Endothelial cell of umbilical vein (primary cell): ENCODE results near the gene MYO7B. TPM values are rescaled to one million over a fixed set of nuclear protein-coding genes. Genes with fewer than 3 reads are reported as not detected.

Source experiments
- BruUV-seq: library from RNA; stranded (reverse); fragments of 400-500 nt; replicated peaks from 2 replicates; lab custom pipeline; 2021; lab: Mats Ljungman, UMichigan
- CTCF ChIA-PET: fragments of 300-600, 350-600 bp; sonication (Branson Sonifier 250); formaldehyde crosslinking; loops from one replicate; lab custom pipeline; 2021; ENCODE audit warnings: antibody characterized with exemption, inconsistent platforms; lab: Charles Lee
- POLR2A ChIA-PET: fragments of 300-600, 350-600 bp; sonication (Branson Sonifier 250); formaldehyde crosslinking; loops from one replicate; lab custom pipeline; 2021; ENCODE audit warnings: antibody characterized with exemption, inconsistent platforms; lab: Charles Lee
- DNase-seq: peaks from one replicate; pipeline ENCODE4 v3.0.0-alpha.2; 2011; ENCODE audit warnings: low read depth, low spot score
- FAIRE-seq: peaks from 2 replicates; lab custom pipeline; 2011; peaks lifted over from hg19 to GRCh38; lab: Jason Lieb, UNC
- H2AFZ ChIP-seq: 2 replicates; pipeline ENCODE4 v1.6.0; 2012; ENCODE audit warnings: low read depth, low read length, control low read depth, inconsistent platforms
- H3K27ac ChIP-seq: 2 replicates; pipeline ENCODE4 v1.5.1; 2011; ENCODE audit warnings: low read depth, mild to moderate bottlenecking, control low read depth, low read length, moderate library complexity; ENCODE audit not compliant: insufficient read depth
- H3K27me3 ChIP-seq, 2 experiments: 2 replicates each; pipeline versions ENCODE4 v1.6.0 to v1.6.1; 2011; ENCODE audit warnings: low read length in 2 of 2, mixed read lengths in 1 of 2; ENCODE audit not compliant: control insufficient read depth in 2 of 2, insufficient read depth in 2 of 2
- H3K36me3 ChIP-seq, 2 experiments: 2 replicates in 1 of 2; 3 replicates in 1 of 2; pipeline ENCODE4 v1.5.1; 2011; ENCODE audit warnings: low read length in 2 of 2, mild to moderate bottlenecking in 1 of 2, moderate library complexity in 1 of 2; ENCODE audit not compliant: control insufficient read depth in 2 of 2, insufficient read depth in 2 of 2; ENCODE audit errors: extremely low read depth in 1 of 2
- H3K4me1 ChIP-seq: 3 replicates; pipeline ENCODE4 v1.5.1; 2011; ENCODE audit warnings: mild to moderate bottlenecking, low read length; ENCODE audit not compliant: control insufficient read depth, insufficient read depth; ENCODE audit errors: extremely low read depth
- H3K4me2 ChIP-seq: 2 replicates; pipeline ENCODE4 v1.6.1; 2011; ENCODE audit warnings: low read length, control low read depth, mixed read lengths; ENCODE audit not compliant: insufficient read depth
- H3K4me3 ChIP-seq, 3 experiments: fragments of 200-600 bp in 1 of 3; sonication (generic), shearing (Covaris generic) in 1 of 3; replicated peaks in 1 of 3; 2 replicates each; pipeline ENCODE4 v1.5.1; 2011 to 2016; ENCODE audit warnings: control low read depth in 3 of 3, low read length in 3 of 3, mild to moderate bottlenecking in 2 of 3, inconsistent platforms in 1 of 3, low read depth in 1 of 3, moderate library complexity in 1 of 3; ENCODE audit not compliant: insufficient read depth in 1 of 3
- H3K79me2 ChIP-seq: 2 replicates; pipeline ENCODE4 v1.6.0; 2012; ENCODE audit warnings: low read length, inconsistent platforms; ENCODE audit not compliant: control insufficient read depth, insufficient read depth
- H3K9ac ChIP-seq: replicated peaks from 2 replicates; pipeline ENCODE3; 2011; ENCODE audit warnings: low read length, control low read depth; ENCODE audit not compliant: insufficient read depth; ENCODE audit errors: extremely low read depth
- H3K9me1 ChIP-seq: replicated peaks from 3 replicates; pipeline ENCODE4 v1.6.0; 2011; ENCODE audit warnings: mild to moderate bottlenecking, low read length; ENCODE audit not compliant: control insufficient read depth, insufficient read depth; ENCODE audit errors: extremely low read depth
- H3K9me3 ChIP-seq: replicated peaks from 2 replicates; pipeline ENCODE4 v1.5.1; 2012; ENCODE audit warnings: low read length, inconsistent platforms; ENCODE audit not compliant: control insufficient read depth, insufficient read depth
- H4K20me1 ChIP-seq: replicated peaks from 2 replicates; pipeline ENCODE3; 2011; ENCODE audit warnings: mild to moderate bottlenecking, low read length; ENCODE audit not compliant: control insufficient read depth, insufficient read depth; ENCODE audit errors: extremely low read depth
- CTCF ChIP-seq, 2 donors: IDR thresholded peaks; 1 replicate in 1 of 2; 2 replicates in 1 of 2; pipeline ENCODE4 v1.5.1; 2011; ENCODE audit warnings: low read length in 2 of 2, mild to moderate bottlenecking in 2 of 2, moderate library complexity in 2 of 2, control low read depth in 1 of 2, inconsistent platforms in 1 of 2, low read depth in 1 of 2; ENCODE audit not compliant: insufficient read depth in 1 of 2; ENCODE audit errors: extremely low read depth in 1 of 2
- EZH2 ChIP-seq: IDR thresholded peaks from 2 replicates; pipeline ENCODE4 v1.6.1; 2012; ENCODE audit warnings: borderline replicate concordance, low read depth, mild to moderate bottlenecking, moderate library complexity, low read length, inconsistent platforms; ENCODE audit not compliant: severe bottlenecking
- GATA2 ChIP-seq: IDR thresholded peaks from 2 replicates; pipeline ENCODE4 v1.7.0; 2011; ENCODE audit warnings: low read depth, mild to moderate bottlenecking, moderate library complexity, mixed read lengths, low read length; ENCODE audit not compliant: insufficient read length, insufficient read depth
- MAX ChIP-seq: IDR thresholded peaks from 2 replicates; pipeline ENCODE4 v1.6.1; 2011; ENCODE audit not compliant: insufficient read depth, insufficient read length
- MYC ChIP-seq: IDR thresholded peaks from one replicate; pipeline ENCODE4 v1.6.1; 2011; ENCODE audit warnings: mild to moderate bottlenecking, low read depth, low read length
- POLR2AphosphoS5 ChIP-seq: IDR thresholded peaks from 2 replicates; pipeline ENCODE4 v1.6.1; 2012; ENCODE audit warnings: low read depth, mild to moderate bottlenecking, control low read depth, low read length, moderate library complexity; ENCODE audit not compliant: insufficient read depth
- dilution Hi-C: fragments of 300-500 bp; cut with MboI; formaldehyde crosslinking; loops from one replicate; pipeline ENCODE4 v1.15.0; 2019; ENCODE audit warnings: low sequenced_read_pairs; ENCODE audit not compliant: extremely low pct_ligation_motif_present
- intact Hi-C: fragments of 100-400 bp; cut with micrococcal nuclease; formaldehyde crosslinking; loops from one replicate; pipeline ENCODE4 v1.10.0; 2022
- polyA plus RNA-seq, 4 experiments: library from polyadenylated mRNA; depleted of rRNA in 3 of 4; stranded (reverse) in 3 of 4; unstranded in 1 of 4; fragments of >200 nt; gene quantifications; 2 replicates each; pipeline versions ENCODE4 v1.2.1 to v1.2.3, GENCODE V29; 2011 to 2012; ENCODE audit warnings: missing spikeins in 1 of 4
- total RNA-seq: library from RNA; stranded (reverse); gene quantifications from 2 replicates; pipeline ENCODE4 v1.2.3, GENCODE V29; 2021

MYO7B gene
- total and polyA plus RNA-seq, 2 donors (not counting 3 experiments of a cell fraction or from before 2014, with no cell fraction given) = 0.17 TPM; not detected in 1

GRCh38 chr2:127658641-127659407, 123.3 kb downstream of the MYO7B start:
- Histone ChIP-seq H3K4me2 (no peak overlapping the region), H3K9ac (no peak overlapping the region), H3K9me3 (no peaks in the 10 kb centered on the region), H3K27ac (peak overlapping the region; percentile 76), H3K79me2 (no peaks in the 10 kb centered on the region), H3K9me1 (no peaks in the 10 kb centered on the region), H3K4me1 (peaks cover 46% of the 10 kb centered on the region), H3K36me3 (peaks cover 0 to 6% of the 10 kb centered on the region in 2 experiments), H3K27me3 (no peaks in the 10 kb centered on the region), H3K4me3 (no peak overlapping the region), H2AFZ (peak overlapping the region; percentile 79), H4K20me1 (no peaks in the 10 kb centered on the region)
- ChIA-PET POLR2A (no interaction called here), CTCF (interaction anchor here (0.6 to 6.9 kb wide), 6 partner anchors 9 to 67 kb away, joined by 3 to 37 read pairs (median 6); no protein-coding TSS in a partner anchor)
- intact Hi-C loops (loop anchor here (1.0 to 2.0 kb wide), 5 partner anchors 10 to 133 kb away; partner anchors contain the start of genes IWS1, LIMS2 and SFT2D3), dilution Hi-C loops (no loop called here)
- no TSS peak for BruUV-seq
- FAIRE-seq = no peak
- no peak for DNase-seq
- no peak for TF ChIP-seq MYC
- TF ChIP-seq MAX = no peak
- no peak for TF ChIP-seq GATA2
- no peak for TF ChIP-seq EZH2
- TF ChIP-seq CTCF (IDR thresholded peaks at IDR 0.05; ENCODE audit: extremely low read depth in 1 of 2, insufficient read depth in 1 of 2, low read depth in 1 of 2, low read length in 2 of 2) = no peak
- TF ChIP-seq POLR2AphosphoS5 = no peak
